GM12878 (cell line): Measurements from ENCODE around the gene FLAD1. TPM values are rescaled to one million over a fixed set of nuclear protein-coding genes. Genes with fewer than 3 reads are reported as not detected.

Experiments
- ATAC-seq: fragments of 200-7000 bp; cut with Tn5 transposase; 3 replicates; pipeline ENCODE4 v1.9.1; 2020; ENCODE audit warnings: mild to moderate bottlenecking, moderate library complexity
- BruUV-seq: library from RNA; stranded (reverse); fragments of 400-500 nt; replicated peaks from 2 replicates; lab custom pipeline; 2021; lab: Mats Ljungman, UMichigan
- CTCF ChIA-PET: fragments of 300-600 bp; sonication (Branson Sonifier 250); formaldehyde crosslinking; extraction: SDS; loops from one replicate; lab custom pipeline; 2021; ENCODE audit warnings: inconsistent platforms; lab: Yijun Ruan, JAX
- POLR2A ChIA-PET: fragments of 350-600 bp; formaldehyde crosslinking; extraction: SDS; loops from one replicate; lab custom pipeline; 2021; ENCODE audit warnings: inconsistent platforms; lab: Charles Lee
- RAD21 ChIA-PET: fragments of 300-600 bp; sonication (Branson Sonifier 250); formaldehyde crosslinking; loops from one replicate; lab custom pipeline; 2023; ENCODE audit warnings: antibody characterized with exemption; ENCODE audit not compliant: unreplicated experiment; lab: Charles Lee
- SMC1A ChIA-PET: fragments of 300-600 bp; sonication (Branson Sonifier 250); formaldehyde crosslinking; loops from one replicate; lab custom pipeline; 2023; ENCODE audit not compliant: unreplicated experiment, uncharacterized antibody; lab: Charles Lee
- DNase-seq: peaks from one replicate; pipeline ENCODE4 v3.0.0-alpha.2; 2011; ENCODE audit warnings: low read depth, low spot score
- FAIRE-seq: peaks from 3 replicates; lab custom pipeline; 2011; peaks lifted over from hg19 to GRCh38; lab: Jason Lieb, UNC
- H2AFZ ChIP-seq: 2 replicates; pipeline ENCODE4 v1.6.0; 2011; ENCODE audit warnings: low read depth, low read length, control low read depth; ENCODE audit not compliant: control insufficient read depth
- H3K27ac ChIP-seq: 2 replicates; pipeline ENCODE4 v1.5.1; 2011; ENCODE audit warnings: control low read depth; ENCODE audit not compliant: control insufficient read depth, insufficient read depth
- H3K27me3 ChIP-seq, 2 experiments: replicated peaks in 1 of 2; 2 replicates each; pipeline versions ENCODE4 v1.6.0 to v1.6.1; 2011; ENCODE audit warnings: low read length in 1 of 2; ENCODE audit not compliant: control insufficient read depth in 2 of 2, insufficient read depth in 2 of 2
- H3K36me3 ChIP-seq, 2 experiments: 2 replicates each; pipeline ENCODE4 v1.5.1; 2011; ENCODE audit warnings: low read length in 1 of 2; ENCODE audit not compliant: control insufficient read depth in 2 of 2, insufficient read depth in 2 of 2
- H3K4me1 ChIP-seq: 2 replicates; pipeline ENCODE4 v1.6.1; 2011; ENCODE audit warnings: mild to moderate bottlenecking, low read length, moderate library complexity, mixed read lengths; ENCODE audit not compliant: control insufficient read depth, insufficient read depth
- H3K4me2 ChIP-seq: 2 replicates; pipeline ENCODE4 v1.6.0; 2011; ENCODE audit warnings: control low read depth; ENCODE audit not compliant: control insufficient read depth, insufficient read depth
- H3K4me3 ChIP-seq: fragments of 200-600 bp; sonication (generic); 2 replicates; pipeline ENCODE4 v1.5.1; 2016
- H3K79me2 ChIP-seq: 2 replicates; pipeline ENCODE4 v1.6.0; 2011; ENCODE audit warnings: low read length; ENCODE audit not compliant: control insufficient read depth, insufficient read depth
- H3K9ac ChIP-seq: 2 replicates; pipeline ENCODE4 v1.8.0; 2011; ENCODE audit warnings: low read length, control low read depth, mixed read lengths; ENCODE audit not compliant: control insufficient read depth, insufficient read depth
- H3K9me3 ChIP-seq: replicated peaks from 3 replicates; pipeline ENCODE4 v1.5.1; 2011; ENCODE audit warnings: mild to moderate bottlenecking, low read length; ENCODE audit not compliant: control insufficient read depth, insufficient read depth
- H4K20me1 ChIP-seq: 2 replicates; pipeline ENCODE4 v1.6.0; 2011; ENCODE audit not compliant: control insufficient read depth, insufficient read depth
- CHD1 ChIP-seq: IDR thresholded peaks from 2 replicates; pipeline ENCODE4 v1.6.1; 2012; ENCODE audit warnings: low read depth, low read length, improper control_type of control experiment
- HCFC1 ChIP-seq: fragments of 150-350 bp; IDR thresholded peaks from 2 replicates; pipeline ENCODE4 v1.6.1; 2014; ENCODE audit warnings: low read length
- IKZF2 ChIP-seq, 2 experiments: fragments of 450-650 bp; IDR thresholded peaks; 2 replicates each; pipeline ENCODE4 v1.6.1; 2017; ENCODE audit warnings: mild to moderate bottlenecking in 2 of 2, moderate library complexity in 2 of 2
- JUNB ChIP-seq: IDR thresholded peaks from 2 replicates; pipeline ENCODE4 v1.6.1; 2016; ENCODE audit warnings: antibody characterized with exemption, mild to moderate bottlenecking
- POLR2AphosphoS5 ChIP-seq: IDR thresholded peaks from 2 replicates; pipeline ENCODE4 v1.6.1; 2011; ENCODE audit warnings: mild to moderate bottlenecking, low read length, inconsistent platforms
- SP1 ChIP-seq: IDR thresholded peaks from one replicate; pipeline ENCODE4 v1.6.1; 2011; ENCODE audit warnings: low read depth, low read length
- TARDBP ChIP-seq: IDR thresholded peaks from 2 replicates; pipeline ENCODE4 v1.6.1; 2016; ENCODE audit warnings: borderline replicate concordance
- TCF12 ChIP-seq: IDR thresholded peaks from 2 replicates; pipeline ENCODE4 v1.6.1; 2011; ENCODE audit warnings: low read depth, mild to moderate bottlenecking, low read length
- WGBS: methylation state at CpG from one replicate; pipeline ENCODE4 v1.1.6; 2016; ENCODE audit warnings: low lambda C conversion rate; ENCODE audit not compliant: insufficient replicate concordance, insufficient coverage; ENCODE audit errors: missing lambda C conversion rate; 5-methylcytosine and 5-hydroxymethylcytosine counted together
- in situ Hi-C: fragments of 300-500 bp; cut with MboI; formaldehyde crosslinking; loops from 9 replicates; pipeline ENCODE4 v1.14.3; 2018; ENCODE audit warnings: mixed read lengths
- intact Hi-C: fragments of 100-400 bp; cut with micrococcal nuclease; formaldehyde crosslinking; loops from one replicate; pipeline ENCODE4 v1.14.2; 2022; ENCODE audit not compliant: unreplicated experiment
- polyA plus RNA-seq, 11 experiments: library from polyadenylated mRNA; depleted of rRNA in 4 of 11; unstranded in 6 of 11; stranded (reverse) in 5 of 11; fragments of >200 nt; fragmentation: Nextera tagmentation in 4 of 11; fragmentation: Illumina TruSeq in 1 of 11; extraction: Ambion mirVana in 4 of 11; extraction: Trizol in 1 of 11; gene quantifications; 1 replicate in 1 of 11; 2 replicates in 10 of 11; pipeline versions ENCODE4 v1.2.1 to v1.2.3, GENCODE V29; 2011 to 2016; ENCODE audit warnings: inconsistent platforms in 2 of 11, missing spikeins in 2 of 11, low read depth in 1 of 11
- total RNA-seq, 4 experiments: library from RNA; depleted of rRNA in 3 of 4; stranded (reverse); fragments of >200 nt in 3 of 4; fragmentation: Illumina TruSeq in 1 of 4; extraction: Trizol in 1 of 4; gene quantifications; 2 replicates each; pipeline versions ENCODE4 v1.2.1 to v1.2.3, GENCODE V29; 2013 to 2021

The FLAD1 gene
- total and polyA plus RNA-seq, 10 of the 15 experiments (the other 5 are each of a cell fraction or from before 2014, with no cell fraction given) = 22.9 to 93.4 (median 56.6) TPM

DNA sequence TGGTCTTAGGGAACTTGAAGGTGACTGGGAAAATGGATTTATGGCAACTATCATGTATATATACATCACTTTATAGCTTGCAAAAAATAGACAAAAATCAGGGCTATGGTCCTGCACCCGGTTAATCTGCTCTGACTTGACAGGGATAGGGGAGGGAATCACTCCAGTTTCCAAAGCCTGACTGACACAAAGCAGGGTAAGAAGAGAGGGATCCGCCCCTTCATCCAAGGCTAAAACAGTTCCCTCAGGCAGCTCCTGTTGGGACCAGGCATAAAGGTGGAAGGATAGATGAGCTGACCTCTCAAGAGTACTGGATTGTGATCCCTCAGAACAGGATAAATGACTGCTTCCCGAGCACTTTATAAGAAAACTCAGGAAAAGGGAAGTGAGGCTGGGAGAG, 28.6 kb upstream of the FLAD1 start:
- TF ChIP-seq JUNB (no peak), TCF12 (no peak), HCFC1 (no peak), IKZF2 (IDR thresholded peaks at IDR 0.05) (no peak), TARDBP (no peak), POLR2AphosphoS5 (no peak), SP1 (no peak), CHD1 (no peak)
- no peak for DNase-seq
- ChIA-PET SMC1A (interaction anchor here (0.7 to 2.5 kb wide), 12 partner anchors 14 to 355 kb away, joined by 3 to 21 read pairs (median 4); partner anchors contain the start of genes PMVK and SHC1), RAD21 (interaction anchor here (1.4 to 2.2 kb wide), 7 partner anchors 16 to 475 kb away, joined by 3 to 16 read pairs (median 4); partner anchors contain the start of genes KCNN3 and SHC1), POLR2A (interaction anchor here (1.0 to 12.3 kb wide), 10 partner anchors 10 to 333 kb away, joined by 3 to 140 read pairs (median 4); partner anchors contain the start of genes CKS1B, PMVK and SHC1), CTCF (interaction anchor here (0.6 to 3.0 kb wide), 17 partner anchors 11 to 286 kb away, joined by 3 to 17 read pairs (median 5); partner anchors contain the start of genes FLAD1, KRTCAP2 and PMVK)
- 86% methylated on average over 3 of the region's 3 CpGs for WGBS
- Histone ChIP-seq H3K36me3 (peaks cover 3 to 5% of the 10 kb centered on the region in 2 experiments; a peak in 2 of 4 replicates), H3K27me3 (no peaks in the 10 kb centered on the region), H4K20me1 (no peaks in the 10 kb centered on the region), H2AFZ (no peak overlapping the region), H3K4me2 (peak overlapping the region; percentile 93), H3K79me2 (peaks cover 7% of the 10 kb centered on the region), H3K9ac (peak overlapping the region; percentile 13; the same call in 1 of the 2 replicates), H3K9me3 (no peaks in the 10 kb centered on the region), H3K4me3 (peak overlapping the region; percentile 81), H3K27ac (peak overlapping the region; percentile 41), H3K4me1 (peaks cover 42% of the 10 kb centered on the region)
- no peak for FAIRE-seq
- in situ Hi-C loops (no loop called here), intact Hi-C loops (no loop called here)
- BruUV-seq = no TSS peak
- ATAC-seq = no peak
